ENCODE data around the gene STAP1.

STAP1 gene

DNA sequence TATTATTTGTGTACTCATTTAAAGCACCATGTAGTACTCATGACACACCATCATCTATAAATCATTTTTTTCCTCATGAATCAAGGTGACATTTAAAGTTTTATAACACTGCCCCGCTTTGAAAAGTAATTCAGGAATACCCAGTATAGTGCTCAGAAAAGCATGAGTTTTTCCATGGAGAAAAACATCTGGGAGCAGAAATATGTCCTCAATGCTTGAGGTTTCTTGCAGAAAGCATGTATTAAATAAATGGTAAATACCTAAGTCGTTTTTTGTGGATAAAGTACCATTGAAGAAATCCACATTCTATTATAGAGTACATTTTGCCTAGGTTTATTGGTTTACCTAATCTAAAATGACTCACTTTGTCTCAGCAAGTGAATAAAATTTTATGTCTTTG lies 76.2 kb downstream of the STAP1 start:
- TF ChIP-seq, protein P1, sequence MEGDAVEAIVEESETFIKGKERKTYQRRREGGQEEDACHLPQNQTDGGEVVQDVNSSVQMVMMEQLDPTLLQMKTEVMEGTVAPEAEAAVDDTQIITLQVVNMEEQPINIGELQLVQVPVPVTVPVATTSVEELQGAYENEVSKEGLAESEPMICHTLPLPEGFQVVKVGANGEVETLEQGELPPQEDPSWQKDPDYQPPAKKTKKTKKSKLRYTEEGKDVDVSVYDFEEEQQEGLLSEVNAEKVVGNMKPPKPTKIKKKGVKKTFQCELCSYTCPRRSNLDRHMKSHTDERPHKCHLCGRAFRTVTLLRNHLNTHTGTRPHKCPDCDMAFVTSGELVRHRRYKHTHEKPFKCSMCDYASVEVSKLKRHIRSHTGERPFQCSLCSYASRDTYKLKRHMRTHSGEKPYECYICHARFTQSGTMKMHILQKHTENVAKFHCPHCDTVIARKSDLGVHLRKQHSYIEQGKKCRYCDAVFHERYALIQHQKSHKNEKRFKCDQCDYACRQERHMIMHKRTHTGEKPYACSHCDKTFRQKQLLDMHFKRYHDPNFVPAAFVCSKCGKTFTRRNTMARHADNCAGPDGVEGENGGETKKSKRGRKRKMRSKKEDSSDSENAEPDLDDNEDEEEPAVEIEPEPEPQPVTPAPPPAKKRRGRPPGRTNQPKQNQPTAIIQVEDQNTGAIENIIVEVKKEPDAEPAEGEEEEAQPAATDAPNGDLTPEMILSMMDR (IDR thresholded peaks at IDR 0.05), result no peak

GRCh38 chr4:67635331-67635730 lies 76.8 kb downstream of the STAP1 start:
- TF ChIP-seq, protein P1 (IDR thresholded peaks at IDR 0.05), result no peak

GRCh38 chr4:67638136-67638535 lies 79.6 kb downstream of the STAP1 start:
- TF ChIP-seq, protein P1 (IDR thresholded peaks at IDR 0.05), result no peak

- TF ChIP-seq, protein P1 (IDR thresholded peaks at IDR 0.05), result no peak
Observed at GRCh38 chr4:67651536-67651935, 93.0 kb downstream of the STAP1 start.
